Endothelial cell of hepatic sinusoid (primary cell): Measurements from ENCODE around the gene SEC61A1.

Source experiments
- in situ Hi-C: cut with HindIII; loops from 2 replicates; pipeline ENCODE4 v1.10.0; 2017; ENCODE audit warnings: low sequenced_read_pairs

Gene SEC61A1

DNA sequence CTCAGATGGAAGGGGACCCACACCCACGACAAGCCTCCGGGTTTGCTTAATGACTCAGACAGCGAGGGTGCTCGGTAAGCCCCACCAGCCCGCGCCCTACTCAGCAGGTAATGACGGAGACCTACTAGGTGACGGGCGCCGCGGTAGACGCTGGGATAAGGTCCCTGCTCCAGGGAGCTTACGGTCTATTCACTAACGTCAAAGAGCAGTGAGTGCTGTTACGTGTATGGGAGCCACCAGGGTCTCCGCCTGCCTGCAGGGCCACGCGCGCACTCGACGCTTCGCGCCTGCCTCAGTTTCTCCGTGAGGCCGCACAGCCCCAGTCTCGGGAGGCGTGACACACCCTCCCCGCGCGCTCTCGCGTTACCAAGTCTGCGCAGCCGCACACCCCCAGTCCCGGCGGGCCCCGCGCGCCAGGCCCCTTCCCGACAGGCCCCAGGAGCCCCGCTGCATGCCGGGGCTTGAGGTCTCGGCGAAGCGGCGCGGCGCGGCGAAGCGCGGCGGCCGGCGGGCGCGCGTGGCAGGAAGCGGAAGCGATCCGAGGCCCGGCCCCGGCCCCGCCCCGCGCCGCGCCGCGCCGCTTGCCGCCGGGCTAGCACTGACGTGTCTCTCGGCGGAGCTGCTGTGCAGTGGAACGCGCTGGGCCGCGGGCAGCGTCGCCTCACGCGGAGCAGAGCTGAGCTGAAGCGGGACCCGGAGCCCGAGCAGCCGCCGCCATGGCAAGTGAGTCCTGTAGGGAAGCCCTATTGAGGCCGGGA is at the start of gene SEC61A1:
Gene SEC61A1 (plus strand): TSS at position 601 of the 758 bp plus-strand sequence. CDS start 116 bp downstream, at position 717.
- in situ Hi-C loops = no loop called here

DNA sequence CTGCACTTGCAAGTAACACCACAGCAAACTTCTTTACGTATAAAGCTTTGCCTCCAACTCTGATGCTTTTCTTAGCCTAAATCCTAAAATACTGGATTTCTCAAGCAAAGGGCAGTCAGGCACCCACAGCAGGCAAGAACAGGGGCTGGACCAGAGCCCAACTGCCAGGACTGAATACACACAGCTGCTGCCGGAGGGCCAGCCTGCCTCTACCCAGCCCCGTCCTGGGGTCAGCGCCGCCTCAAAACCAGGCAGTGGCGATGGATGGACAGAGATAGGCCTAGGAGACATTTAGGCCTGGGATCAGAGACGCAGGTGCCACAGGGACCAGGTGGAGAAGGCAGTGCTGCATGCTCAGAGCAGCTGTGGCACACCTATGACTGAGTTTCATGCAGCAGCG is 47.6 kb upstream of the SEC61A1 start:
- in situ Hi-C loops = loop anchor here (5.0 kb wide), 3 partner anchors 47 to 92 kb away; no protein-coding TSS in a partner anchor

GRCh38 chr3:128006061-128007032 is 45.9 kb upstream of the SEC61A1 start:
- in situ Hi-C loops = no loop called here

- in situ Hi-C loops = no loop called here
Observed at GRCh38 chr3:128007033-128007424, 45.2 kb upstream of the SEC61A1 start.

- in situ Hi-C loops = no loop called here
Observed at GRCh38 chr3:128009952-128010846, 42.0 kb upstream of the SEC61A1 start.

DNA sequence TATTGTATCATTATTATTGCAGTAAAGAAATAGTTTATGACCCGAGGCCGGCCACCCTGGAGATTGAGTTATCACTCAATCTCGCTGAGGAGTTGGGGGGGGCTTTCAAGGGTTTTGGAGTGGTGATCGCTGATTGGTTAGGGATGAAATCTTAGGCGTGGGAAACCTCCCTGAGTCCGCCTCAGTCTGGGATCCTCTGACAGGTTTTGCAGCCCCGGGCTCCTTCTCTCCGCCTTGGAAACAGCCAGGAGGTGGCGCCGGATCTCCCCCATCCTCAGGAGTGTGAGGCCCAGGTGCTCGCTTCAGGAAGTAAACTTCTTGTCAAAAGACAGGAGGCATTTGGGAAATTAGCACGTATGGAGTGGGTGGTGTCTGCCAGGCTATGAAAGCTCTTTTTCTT is 41.1 kb upstream of the SEC61A1 start:
- in situ Hi-C loops = no loop called here

DNA sequence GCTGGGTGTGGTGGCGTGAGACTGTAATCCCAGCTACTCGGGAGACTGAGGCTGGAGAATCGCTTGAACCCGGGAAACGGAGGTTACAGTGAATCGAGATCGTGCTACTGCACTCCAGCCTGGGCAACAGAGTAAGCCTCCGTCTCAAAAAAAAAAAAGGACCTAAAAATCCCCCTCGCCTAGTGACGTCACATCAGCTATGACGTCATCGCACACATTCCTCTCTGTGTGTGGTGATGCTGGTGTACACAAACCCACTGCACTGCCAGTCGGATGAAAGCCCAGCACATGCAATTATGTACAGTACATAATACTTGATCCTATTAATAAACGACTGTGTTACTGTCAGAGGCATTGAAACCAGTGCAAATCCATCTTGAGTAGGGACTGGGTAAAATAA is 40.2 kb upstream of the SEC61A1 start:
- in situ Hi-C loops = no loop called here

DNA sequence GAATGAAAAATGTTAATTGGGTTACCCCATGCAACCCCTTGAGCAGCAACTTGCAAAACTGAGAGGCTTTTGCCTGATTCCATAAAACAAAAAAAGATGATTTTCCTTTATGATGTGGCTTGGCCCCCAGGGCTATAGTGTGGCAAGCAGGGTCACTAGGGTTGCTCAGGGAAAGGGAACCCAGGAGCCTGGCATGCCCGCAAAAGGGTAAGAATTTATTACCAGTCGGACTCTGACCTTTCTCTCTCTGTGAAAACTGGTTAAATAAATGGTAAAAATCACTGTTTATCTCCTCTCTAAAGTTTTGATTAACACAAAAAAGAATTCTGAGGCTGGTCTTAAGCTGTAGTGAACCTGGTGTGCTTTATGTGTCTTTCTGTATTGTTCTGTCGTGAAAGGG is 37.7 kb upstream of the SEC61A1 start:
- in situ Hi-C loops = no loop called here

- in situ Hi-C loops = no loop called here
Observed at GRCh38 chr3:128016502-128016901, 35.7 kb upstream of the SEC61A1 start.

DNA sequence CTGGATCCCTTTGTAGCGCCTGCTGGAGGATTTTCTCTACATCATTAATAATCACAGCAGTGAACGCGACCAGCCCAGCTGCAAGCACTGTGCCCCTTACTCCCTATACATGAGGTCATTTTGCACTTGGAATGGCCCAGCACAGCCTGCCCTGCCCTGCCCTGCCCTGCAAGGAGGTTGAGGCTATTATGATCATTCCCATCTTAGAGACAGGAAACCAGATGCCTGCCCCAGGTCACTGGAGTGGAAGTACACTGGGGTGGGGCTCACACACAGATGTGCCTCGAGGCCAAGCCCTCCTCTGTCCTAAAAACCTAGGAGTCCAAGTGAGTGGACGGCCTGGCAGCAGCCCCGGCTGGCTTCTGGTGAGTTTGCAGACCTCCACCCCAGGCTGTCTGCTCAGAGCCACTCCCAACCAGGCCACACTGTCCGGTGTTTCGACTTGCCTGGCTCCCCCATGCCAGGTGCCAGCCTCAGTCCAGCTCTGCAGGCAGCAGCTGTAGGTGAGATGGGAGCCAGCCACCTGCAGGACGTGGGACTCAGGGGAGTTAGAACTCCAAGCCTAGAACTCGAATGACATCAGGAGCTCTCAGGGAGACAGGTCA is 30.4 kb upstream of the SEC61A1 start:
- in situ Hi-C loops = no loop called here

- in situ Hi-C loops = no loop called here
Observed at GRCh38 chr3:128033102-128033501, 19.1 kb upstream of the SEC61A1 start.

DNA sequence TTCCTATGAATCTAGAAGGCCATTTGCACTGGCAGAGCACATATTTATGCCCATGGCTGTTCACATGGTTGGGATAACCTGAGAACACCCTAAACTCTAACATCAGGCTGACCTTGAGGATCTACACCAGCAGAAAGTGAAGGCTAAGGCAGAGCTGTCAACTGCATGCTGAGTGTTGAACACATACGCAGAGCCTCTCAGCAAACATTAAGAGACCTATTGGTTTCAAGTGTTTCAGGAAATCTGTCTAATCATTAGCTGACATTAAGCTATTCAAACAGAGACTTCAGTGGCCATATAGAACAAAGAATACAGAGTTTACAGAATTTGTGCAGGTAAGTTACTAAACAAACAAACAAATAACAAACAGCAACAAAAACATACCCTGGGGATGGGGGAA is 16.1 kb upstream of the SEC61A1 start:
- in situ Hi-C loops = no loop called here

GRCh38 chr3:128040041-128040440 is 12.2 kb upstream of the SEC61A1 start:
- in situ Hi-C loops = no loop called here

DNA sequence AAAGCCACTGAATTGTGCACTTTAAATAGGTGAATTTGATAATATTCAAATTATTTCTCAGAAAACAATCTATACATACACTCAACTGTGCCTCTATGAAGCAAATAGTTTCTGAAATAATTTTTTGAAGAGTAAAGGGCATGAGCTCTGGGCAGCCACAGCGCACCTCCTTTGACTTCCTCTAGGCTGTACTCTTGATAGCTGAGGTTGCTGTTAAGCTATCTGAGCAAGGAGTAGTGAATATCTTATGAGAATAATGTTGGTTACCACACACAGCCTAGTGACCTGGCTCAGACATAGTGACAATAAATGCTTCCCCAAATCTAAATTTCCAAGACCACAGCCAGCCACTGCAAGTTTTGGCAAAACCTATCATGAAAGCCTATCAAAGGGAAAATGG is 11.6 kb upstream of the SEC61A1 start:
- in situ Hi-C loops = no loop called here

GRCh38 chr3:128041344-128041743 is 10.9 kb upstream of the SEC61A1 start:
- in situ Hi-C loops = no loop called here

DNA sequence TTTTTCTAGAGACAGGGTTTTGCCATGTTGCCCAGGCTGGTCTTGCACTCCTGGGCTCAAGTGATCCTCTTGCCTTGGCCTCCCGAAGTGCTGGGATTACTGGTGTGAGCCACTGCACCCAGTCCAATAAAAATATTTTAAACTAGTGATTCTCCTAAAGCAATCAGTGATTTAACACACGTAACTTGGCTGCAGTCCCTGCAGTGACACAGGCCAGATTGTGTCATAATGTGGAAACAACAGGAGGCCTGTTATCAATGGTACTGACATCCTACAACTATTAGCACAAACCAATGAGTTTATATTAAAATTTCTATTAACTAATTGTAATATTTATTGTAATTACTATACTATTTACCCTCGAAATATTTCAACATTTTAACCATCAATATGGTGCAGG is 1.6 kb upstream of the SEC61A1 start:
- in situ Hi-C loops = no loop called here

DNA sequence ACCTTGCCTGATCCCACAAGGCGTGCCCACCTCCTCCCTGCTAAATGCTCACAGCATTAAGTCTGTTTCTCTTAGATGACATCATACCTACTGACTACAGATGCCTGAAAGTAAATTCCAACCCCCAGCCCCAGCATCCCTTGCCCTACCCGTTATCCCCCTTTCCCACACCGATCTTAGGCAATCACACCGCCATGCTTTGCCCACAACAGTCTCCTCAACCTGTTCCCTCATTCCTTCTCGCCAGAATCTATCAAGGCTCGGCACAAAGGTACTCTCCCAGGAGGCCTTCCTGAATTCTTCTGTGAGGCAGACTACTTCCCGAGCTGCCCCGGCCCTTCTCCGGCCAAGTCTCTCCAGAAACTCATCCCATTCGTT is 789 bp upstream of the SEC61A1 start:
- in situ Hi-C loops = no loop called here

- in situ Hi-C loops = no loop called here
Observed at GRCh38 chr3:128052595-128053351, 536 bp downstream of the SEC61A1 start.

DNA sequence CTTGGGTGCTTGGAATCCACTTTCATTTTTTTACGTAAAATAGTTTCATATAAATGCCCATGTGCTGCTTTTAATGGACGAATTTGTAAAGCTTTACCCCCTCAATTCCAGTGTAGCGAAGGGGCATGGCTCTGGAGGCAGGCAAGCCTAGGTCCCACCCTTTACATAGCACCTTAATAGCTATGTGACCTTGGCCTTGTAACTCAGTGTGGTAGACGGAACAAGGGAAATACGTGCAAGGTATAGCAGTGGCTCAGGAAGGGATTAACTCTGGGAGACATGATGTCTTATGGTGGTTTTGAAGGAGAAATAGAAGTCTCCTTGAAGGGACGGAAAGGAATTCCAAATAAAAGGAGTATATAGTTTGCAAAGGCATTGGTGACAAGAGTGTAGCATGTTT is 1.4 kb downstream of the SEC61A1 start:
- in situ Hi-C loops = no loop called here

- in situ Hi-C loops = no loop called here
Observed at GRCh38 chr3:128054367-128054766, 2.1 kb downstream of the SEC61A1 start.
